Heart right ventricle (tissue), 16 donors: ENCODE data around the gene EIF4E2. TPM values are rescaled to one million over a fixed set of nuclear protein-coding genes. Genes with fewer than 3 reads are reported as not detected.

Experiments used
- ATAC-seq, 8 donors: fragments of 200-7000 bp; cut with Tn5 transposase; one replicate each; pipeline ENCODE4 v1.9.1; 2020; ENCODE audit warnings: mild to moderate bottlenecking in 8 of 8, moderate library complexity in 8 of 8, moderate number of reproducible peaks in 1 of 8
- DNase-seq, 2 donors: peaks; one replicate each; pipeline ENCODE4 v3.0.0-alpha.2; 2020
- H3K27ac ChIP-seq, 10 donors: fragments of 200-600 bp; sonication (generic) in 2 of 10; one replicate each; pipeline versions ENCODE4 v1.5.0 to v1.8.0; 2020 to 2022; ENCODE audit warnings: mild to moderate bottlenecking in 3 of 10
- H3K27me3 ChIP-seq, 7 donors: fragments of 200-600 bp; one replicate each; pipeline ENCODE4 v1.8.0; 2021 to 2022; ENCODE audit warnings: mild to moderate bottlenecking in 2 of 7
- H3K36me3 ChIP-seq, 9 donors: fragments of 200-600 bp; sonication (generic) in 1 of 9; one replicate each; pipeline versions ENCODE4 v1.5.0 to v1.8.0; 2020 to 2022; ENCODE audit warnings: mild to moderate bottlenecking in 2 of 9
- H3K4me1 ChIP-seq, 9 donors: fragments of 200-600 bp; sonication (generic) in 1 of 9; one replicate each; pipeline versions ENCODE4 v1.5.0 to v1.8.0; 2020 to 2022; ENCODE audit warnings: mild to moderate bottlenecking in 4 of 9
- H3K4me3 ChIP-seq, 10 donors: fragments of 200-600 bp; sonication (generic) in 2 of 10; one replicate each; pipeline versions ENCODE4 v1.5.0 to v1.8.0; 2020 to 2022; ENCODE audit warnings: mild to moderate bottlenecking in 7 of 10, moderate library complexity in 2 of 10
- H3K9me3 ChIP-seq, 11 donors: fragments of 200-600 bp in 10 of 11; sonication (generic) in 2 of 11; one replicate each; pipeline versions ENCODE4 v1.5.0 to v1.8.0; 2013 to 2022; ENCODE audit warnings: mild to moderate bottlenecking in 2 of 11, control low read depth in 1 of 11, moderate library complexity in 1 of 11
- WGBS, 2 donors: extraction: QIAGEN DNeasy Blood & Tissue Kit; methylation state at CpG; one replicate each; pipeline ENCODE4 v1.1.7; 2013; ENCODE audit warnings: inconsistent platforms in 1 of 2; 5-methylcytosine and 5-hydroxymethylcytosine counted together
- intact Hi-C, 10 donors: fragments of 100-400 bp; cut with DNase I; formaldehyde crosslinking; loops; one replicate each; pipeline versions ENCODE4 v1.11.1 to v1.14.2; 2022
- polyA plus RNA-seq, 2 donors: library from polyadenylated mRNA; stranded (reverse); fragments of 200-250 nt; gene quantifications; one replicate each; pipeline ENCODE4 v1.2.3, GENCODE V29; 2013
- total RNA-seq, 10 donors: library from RNA; stranded (reverse); fragmentation: NEBNext Ultra II Directional in 3 of 10; extraction: Animal tissue kit (Norgen Biotek cat#: 25700) in 3 of 10; gene quantifications; one replicate each; pipeline versions ENCODE4 v1.2.1 to v1.2.4, GENCODE V29; 2021 to 2023
- TF ChIP-seq, protein P1 (sequence below), 9 donors: fragments of 200-600 bp; sonication (generic) in 2 of 9; IDR thresholded peaks; one replicate each; pipeline versions ENCODE4 v1.5.0 to v1.8.0; 2021 to 2022; ENCODE audit warnings: antibody characterized with exemption in 9 of 9, mild to moderate bottlenecking in 5 of 9, moderate library complexity in 1 of 9
- donor health status: Arrhythmogenic right ventricular cardiomyopathy.
- donor health status: ischemic (EF 13 %, LVEDD 7.1; RV severe dilation, severe dysfunction).
- donor health status: healthy with polysubstance abuse.
- donor health status: DM: no; HTN: yes; CAD: no.
- donor health status: DM: no; HTN: no; CAD: no.
- donor health status: ischemic (EF 25% LVEDD 6.9; RV normal size, moderate dysfunction).
- donor health status: ischemic (EF 25% LVEDD 5.7; RV mildly dilated, moderate dysfunction).
- donor health status: healthy.
- donor health status: DM: yes; HTN: yes; CAD: no.
- donor health status: Ischemic cardiomyopathy.
- donor health status: ischemic (EF 35%, LVEDD 5.7; RV mildly dilated, moderate dysfunction).
- donor health status: nonischemic (EF 11% LVEDD 7.7; RV severe dilation, severe dysfunction).
- donor health status: DM: yes; HTN: yes; CAD: no.
- donor health status: PGD.
- donor health status: ischemic (EF 29% LVEDD 5.4; RV normal size, mild dysfunction).
- donor health status: nonischemic (EF 23%, LVEDD 6.1; RV moderate dilation, normal function).

The EIF4E2 gene
- total and polyA plus RNA-seq, 12 donors = 30.3 to 58.1 (median 40.2) TPM

DNA sequence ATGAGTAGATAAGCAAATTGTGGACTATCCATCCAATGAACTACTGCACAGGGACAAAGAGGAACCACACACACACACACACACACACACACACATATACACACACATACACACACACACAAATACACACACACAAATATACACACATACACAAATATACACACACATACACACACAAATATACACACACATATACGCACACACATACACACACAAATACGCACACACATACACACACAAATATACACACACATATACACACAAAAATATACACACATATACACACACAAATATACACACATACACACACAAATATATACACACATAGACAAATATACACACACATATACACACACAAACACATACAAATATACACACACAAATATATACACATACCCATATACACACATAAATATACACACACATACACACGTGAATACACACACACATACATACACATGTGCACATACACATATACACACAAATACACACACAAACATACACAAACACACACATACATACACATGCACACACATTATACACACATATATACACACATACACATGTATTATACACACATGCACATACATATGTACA is 63.1 kb downstream of the EIF4E2 start:
- H3K27me3 ChIP-seq = no peaks in the 10 kb centered on the region
- 66 to 86% methylated on average over 3 of the region's 3 CpGs for WGBS, 2 donors
- no peak overlapping the region for H3K27ac ChIP-seq
- intact Hi-C loops = loop anchor here in 4 of 10 donors (5.0 kb wide), 3 partner anchors 54 to 639 kb away; partner anchors contain the start of gene ATG16L1 (in 1 of the 4)
- no peak overlapping the region for H3K4me3 ChIP-seq
- no peaks in the 10 kb centered on the region for H3K4me1 ChIP-seq
- H3K36me3 ChIP-seq = no peaks in the 10 kb centered on the region
- TF ChIP-seq, protein P1, sequence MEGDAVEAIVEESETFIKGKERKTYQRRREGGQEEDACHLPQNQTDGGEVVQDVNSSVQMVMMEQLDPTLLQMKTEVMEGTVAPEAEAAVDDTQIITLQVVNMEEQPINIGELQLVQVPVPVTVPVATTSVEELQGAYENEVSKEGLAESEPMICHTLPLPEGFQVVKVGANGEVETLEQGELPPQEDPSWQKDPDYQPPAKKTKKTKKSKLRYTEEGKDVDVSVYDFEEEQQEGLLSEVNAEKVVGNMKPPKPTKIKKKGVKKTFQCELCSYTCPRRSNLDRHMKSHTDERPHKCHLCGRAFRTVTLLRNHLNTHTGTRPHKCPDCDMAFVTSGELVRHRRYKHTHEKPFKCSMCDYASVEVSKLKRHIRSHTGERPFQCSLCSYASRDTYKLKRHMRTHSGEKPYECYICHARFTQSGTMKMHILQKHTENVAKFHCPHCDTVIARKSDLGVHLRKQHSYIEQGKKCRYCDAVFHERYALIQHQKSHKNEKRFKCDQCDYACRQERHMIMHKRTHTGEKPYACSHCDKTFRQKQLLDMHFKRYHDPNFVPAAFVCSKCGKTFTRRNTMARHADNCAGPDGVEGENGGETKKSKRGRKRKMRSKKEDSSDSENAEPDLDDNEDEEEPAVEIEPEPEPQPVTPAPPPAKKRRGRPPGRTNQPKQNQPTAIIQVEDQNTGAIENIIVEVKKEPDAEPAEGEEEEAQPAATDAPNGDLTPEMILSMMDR (IDR thresholded peaks at IDR 0.05) = no peak
- DNase-seq (no peak), ATAC-seq (no peak)
- no peaks in the 10 kb centered on the region for H3K9me3 ChIP-seq

DNA sequence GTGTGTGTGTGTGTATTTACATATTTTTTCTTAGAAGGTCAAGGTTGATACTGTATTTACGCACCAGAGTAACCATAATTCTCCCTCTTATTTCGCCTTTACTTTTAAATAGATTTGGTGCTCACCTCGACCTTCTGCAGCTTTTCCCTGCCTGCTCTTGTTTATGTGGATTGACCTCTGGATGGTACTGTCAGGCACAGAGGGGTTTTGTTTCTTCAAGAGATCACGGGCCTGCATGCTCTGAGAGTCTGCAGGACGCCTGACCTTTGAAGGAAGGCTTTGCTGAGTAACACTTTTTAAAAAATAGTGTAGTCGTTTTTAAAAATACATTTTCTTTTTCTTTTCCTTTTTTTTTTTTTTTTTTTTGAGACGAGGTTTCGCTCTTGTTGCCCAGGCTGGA is 64.8 kb downstream of the EIF4E2 start:
- Histone ChIP-seq H3K4me1 (no peaks in the 10 kb centered on the region), H3K36me3 (no peaks in the 10 kb centered on the region), H3K9me3 (no peaks in the 10 kb centered on the region), H3K27me3 (no peaks in the 10 kb centered on the region), H3K4me3 (no peak overlapping the region), H3K27ac (no peak overlapping the region)
- DNase-seq = no peak
- TF ChIP-seq, protein P1 (IDR thresholded peaks at IDR 0.05) = no peak
- intact Hi-C loops = no loop called here
- 75 to 84% methylated on average over 8 of the region's 8 CpGs for WGBS, 2 donors
- no peak for ATAC-seq

Other genes with a start within 250 kb of the EIF4E2 start
- gene ALPP, start 171.9 kb upstream of the EIF4E2 start, total RNA-seq = not detected
- gene ALPP, start 171.9 kb upstream of the EIF4E2 start, polyA plus RNA-seq = not detected
- not detected for gene ALPG, start 143.8 kb upstream of the EIF4E2 start, total RNA-seq
- not detected for gene ALPG, start 143.8 kb upstream of the EIF4E2 start, polyA plus RNA-seq
- gene ALPI, start 94.5 kb upstream of the EIF4E2 start, total RNA-seq = not detected
- not detected for gene ALPI, start 94.5 kb upstream of the EIF4E2 start, polyA plus RNA-seq
- under 1 TPM in 3 of 10 donors, not detected in 7; 0.23 to 0.46 (median 0.31) TPM for gene ECEL1, start 62.9 kb upstream of the EIF4E2 start, total RNA-seq
- 1 to 10 TPM in 1 of 2 donors, not detected in 1; 1.5 TPM for gene ECEL1, start 62.9 kb upstream of the EIF4E2 start, polyA plus RNA-seq
- gene PRSS56, start 30.3 kb upstream of the EIF4E2 start, total RNA-seq = under 1 TPM in 3 of 10 donors, not detected in 7; 0.12 to 0.35 (median 0.23) TPM
- gene PRSS56, start 30.3 kb upstream of the EIF4E2 start, polyA plus RNA-seq = under 1 TPM in 1 of 2 donors, not detected in 1; 0.15 TPM
- under 1 TPM in 3 of 10 donors, not detected in 7; 0.12 to 0.57 (median 0.21) TPM for gene CHRND, start 24.5 kb upstream of the EIF4E2 start, total RNA-seq
- gene CHRND, start 24.5 kb upstream of the EIF4E2 start, polyA plus RNA-seq = under 1 TPM in 1 of 2 donors, not detected in 1; 0.03 TPM
- gene CHRNG, start 11.0 kb upstream of the EIF4E2 start, total RNA-seq = not detected
- not detected for gene CHRNG, start 11.0 kb upstream of the EIF4E2 start, polyA plus RNA-seq
- 1 to 10 TPM; 1.4 to 2.6 (median 2.0) TPM for gene TIGD1, start 132 bp upstream of the EIF4E2 start, total RNA-seq
- gene TIGD1, start 132 bp upstream of the EIF4E2 start, polyA plus RNA-seq = 1 to 10 TPM; 1.6 to 6.9 TPM
- gene EFHD1, start 82.9 kb downstream of the EIF4E2 start, total RNA-seq = 10 to 100 TPM in 9 of 10 donors, 1 to 10 TPM in 1; 8.1 to 33.8 (median 19.5) TPM
- gene EFHD1, start 82.9 kb downstream of the EIF4E2 start, polyA plus RNA-seq = 10 to 100 TPM; 11.7 to 36.2 TPM
- 10 to 100 TPM; 54.9 to 71.7 (median 66.5) TPM for gene GIGYF2, start 146.6 kb downstream of the EIF4E2 start, total RNA-seq
- 10 to 100 TPM in 1 of 2 donors, 1 to 10 TPM in 1; 9.9 to 28.6 TPM for gene GIGYF2, start 146.6 kb downstream of the EIF4E2 start, polyA plus RNA-seq
- gene KCNJ13, start 225.9 kb downstream of the EIF4E2 start, total RNA-seq = not detected
- gene KCNJ13, start 225.9 kb downstream of the EIF4E2 start, polyA plus RNA-seq = not detected